Esophagus squamous epithelium (tissue), 4 donors: ENCODE data around the gene NXT1.

Experiments
- POLR2A ChIP-seq, 4 donors: fragments of 450-650 bp; IDR thresholded peaks; one replicate each; pipeline ENCODE4 v1.6.1; 2017; ENCODE audit warnings: antibody characterized with exemption in 4 of 4, mild to moderate bottlenecking in 4 of 4, moderate library complexity in 3 of 4
- TF ChIP-seq, protein P1 (sequence below), 6 experiments: fragments of 450-650 bp in 4 of 6; fragments of 200-600 bp in 2 of 6; sonication (generic) in 2 of 6; IDR thresholded peaks; one replicate each; pipeline ENCODE4 v1.5.1; 2016 to 2019; ENCODE audit warnings: antibody characterized with exemption in 6 of 6, mild to moderate bottlenecking in 4 of 6, moderate library complexity in 4 of 6

DNA sequence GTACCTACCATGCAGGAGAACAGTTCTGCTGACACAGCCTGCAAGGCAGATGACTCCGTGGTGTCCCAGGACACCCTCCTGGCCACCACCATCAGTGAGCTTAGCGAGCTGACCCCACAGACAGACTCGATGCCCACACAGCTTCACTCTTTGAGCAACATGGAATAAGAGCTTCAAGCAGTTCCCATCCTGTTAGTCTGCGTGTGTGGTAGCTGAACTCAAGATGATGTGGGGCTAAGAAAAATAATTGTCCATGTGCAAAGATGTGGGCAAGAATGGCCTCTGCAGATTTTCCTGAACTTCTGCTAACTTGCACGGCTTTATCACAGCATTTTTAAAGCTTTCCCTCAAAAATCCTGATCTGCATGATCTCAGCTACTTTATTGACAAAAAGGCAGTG is 19.7 kb downstream of the NXT1 start:
- TF ChIP-seq, protein P1, sequence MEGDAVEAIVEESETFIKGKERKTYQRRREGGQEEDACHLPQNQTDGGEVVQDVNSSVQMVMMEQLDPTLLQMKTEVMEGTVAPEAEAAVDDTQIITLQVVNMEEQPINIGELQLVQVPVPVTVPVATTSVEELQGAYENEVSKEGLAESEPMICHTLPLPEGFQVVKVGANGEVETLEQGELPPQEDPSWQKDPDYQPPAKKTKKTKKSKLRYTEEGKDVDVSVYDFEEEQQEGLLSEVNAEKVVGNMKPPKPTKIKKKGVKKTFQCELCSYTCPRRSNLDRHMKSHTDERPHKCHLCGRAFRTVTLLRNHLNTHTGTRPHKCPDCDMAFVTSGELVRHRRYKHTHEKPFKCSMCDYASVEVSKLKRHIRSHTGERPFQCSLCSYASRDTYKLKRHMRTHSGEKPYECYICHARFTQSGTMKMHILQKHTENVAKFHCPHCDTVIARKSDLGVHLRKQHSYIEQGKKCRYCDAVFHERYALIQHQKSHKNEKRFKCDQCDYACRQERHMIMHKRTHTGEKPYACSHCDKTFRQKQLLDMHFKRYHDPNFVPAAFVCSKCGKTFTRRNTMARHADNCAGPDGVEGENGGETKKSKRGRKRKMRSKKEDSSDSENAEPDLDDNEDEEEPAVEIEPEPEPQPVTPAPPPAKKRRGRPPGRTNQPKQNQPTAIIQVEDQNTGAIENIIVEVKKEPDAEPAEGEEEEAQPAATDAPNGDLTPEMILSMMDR (IDR thresholded peaks at IDR 0.05), result no peak
- TF ChIP-seq POLR2A (IDR thresholded peaks at IDR 0.05), result no peak
